Esophagus squamous epithelium (tissue), 4 donors: ENCODE results near the gene FRYL.

ENCODE experiments used
- CTCF ChIP-seq, 6 experiments: fragments of 450-650 bp in 4 of 6; fragments of 200-600 bp in 2 of 6; sonication (generic) in 2 of 6; IDR thresholded peaks; one replicate each; pipeline ENCODE4 v1.5.1; 2016 to 2019; ENCODE audit warnings: antibody characterized with exemption in 6 of 6, mild to moderate bottlenecking in 4 of 6, moderate library complexity in 4 of 6
- POLR2A ChIP-seq, 4 donors: fragments of 450-650 bp; IDR thresholded peaks; one replicate each; pipeline ENCODE4 v1.6.1; 2017; ENCODE audit warnings: antibody characterized with exemption in 4 of 4, mild to moderate bottlenecking in 4 of 4, moderate library complexity in 3 of 4

GRCh38 chr4:48698029-48698971 lies 81.8 kb downstream of the FRYL start:
- no peak for TF ChIP-seq CTCF (IDR thresholded peaks at IDR 0.05)
- no peak for TF ChIP-seq POLR2A (IDR thresholded peaks at IDR 0.05)
